GM10248 (cell line): ENCODE data around the gene MICAL2.

Source experiments
- CTCF ChIA-PET: fragments of 300-600 bp; sonication (Branson Sonifier 250); formaldehyde crosslinking; extraction: SDS; loops from one replicate; lab custom pipeline; 2021; ENCODE audit warnings: antibody characterized with exemption; lab: Yijun Ruan, JAX
- POLR2A ChIA-PET: fragments of 350-650 bp; sonication (Branson Sonifier 250); formaldehyde crosslinking; extraction: SDS; loops from one replicate; lab custom pipeline; 2020; ENCODE audit warnings: antibody characterized with exemption; lab: Yijun Ruan, JAX
- DNase-seq: peaks from one replicate; pipeline ENCODE4 v3.0.0; 2012; ENCODE audit errors: extremely low spot score
- CTCF ChIP-seq: IDR thresholded peaks from 2 replicates; pipeline ENCODE4 v1.5.1; 2012; ENCODE audit warnings: mild to moderate bottlenecking, low read depth; ENCODE audit errors: extremely low read depth, missing control alignments, control extremely low read depth

Gene MICAL2

GRCh38 chr11:12175694-12176241 lies 65.4 kb downstream of the MICAL2 start:
- no peak for TF ChIP-seq CTCF
- POLR2A ChIA-PET, result no interaction called here
- CTCF ChIA-PET, result no interaction called here
- no peak for DNase-seq

DNA sequence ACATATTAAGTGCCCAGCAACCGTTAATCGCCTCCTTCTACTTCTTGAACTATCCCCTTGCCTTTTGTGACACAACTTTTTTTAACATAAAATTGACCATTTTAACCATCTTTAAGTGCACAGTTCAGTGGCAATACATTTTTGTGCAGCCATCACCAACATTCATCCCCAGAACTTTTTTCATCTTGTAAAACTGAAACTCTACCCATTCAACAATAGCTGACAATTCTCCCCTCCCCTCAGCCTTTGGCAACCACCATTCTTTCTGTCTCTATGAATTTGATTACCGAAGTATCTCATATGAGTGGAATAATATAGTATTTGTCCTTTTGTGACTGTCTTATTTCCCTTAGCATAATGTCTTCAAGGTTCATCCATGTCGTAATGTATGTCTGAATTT lies 66.0 kb downstream of the MICAL2 start:
- CTCF ChIA-PET, result no interaction called here
- POLR2A ChIA-PET, result no interaction called here
- no peak for TF ChIP-seq CTCF
- no peak for DNase-seq

DNA sequence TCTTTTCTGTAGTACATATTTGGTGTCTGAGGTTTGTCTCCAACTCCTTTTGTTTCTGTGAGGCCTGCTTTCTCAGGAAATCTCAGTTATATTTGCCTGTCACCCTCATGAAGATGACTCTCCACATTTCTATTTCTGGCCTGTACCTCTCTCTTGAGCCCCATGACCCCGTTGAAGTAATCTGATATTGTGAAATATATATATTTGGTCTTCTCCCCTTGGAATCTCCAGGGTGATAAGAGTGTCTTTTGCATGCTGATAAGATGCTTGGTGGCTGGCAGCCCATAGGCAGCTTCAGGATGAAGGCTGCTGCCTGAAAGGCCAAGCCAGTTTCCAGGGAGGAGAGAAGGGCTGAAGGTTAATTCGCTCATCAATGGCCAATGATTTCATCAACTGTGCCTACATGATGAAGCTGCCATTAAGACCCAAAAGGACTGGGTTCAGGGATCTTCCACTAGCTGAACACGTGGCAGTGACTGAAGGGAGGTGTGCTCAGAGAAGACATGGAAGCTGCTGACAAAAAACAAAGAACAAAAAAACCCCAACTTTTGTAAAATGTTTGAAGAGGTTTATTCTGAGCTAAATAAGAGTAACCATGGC lies 67.4 kb downstream of the MICAL2 start:
- TF ChIP-seq CTCF, result no peak
- no peak for DNase-seq
- ChIA-PET CTCF (interaction anchor here (1.1 to 1.9 kb wide), 4 partner anchors 11 to 58 kb away, joined by 3 to 8 read pairs (median 5); no protein-coding TSS in a partner anchor), POLR2A (no interaction called here)

DNA sequence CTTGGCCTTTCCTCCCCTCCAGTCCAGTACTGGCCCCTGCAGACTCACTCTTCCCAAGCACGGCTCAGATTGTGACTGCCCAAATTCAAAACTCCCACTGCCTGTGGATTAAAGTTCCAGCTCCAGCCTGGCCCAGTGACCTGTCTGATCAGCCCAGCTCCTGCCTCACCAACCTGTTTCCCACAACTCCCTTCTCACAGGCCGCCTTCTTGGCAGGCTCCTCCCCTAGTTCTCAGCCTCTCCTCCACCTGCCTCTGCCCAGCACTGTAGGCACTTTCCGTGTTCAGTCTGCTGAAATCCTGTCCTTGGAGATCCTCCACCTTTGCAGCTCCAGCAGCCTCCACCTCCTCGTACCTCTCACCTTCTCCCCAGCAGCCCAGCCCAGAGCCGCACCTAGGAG lies 68.6 kb downstream of the MICAL2 start:
- POLR2A ChIA-PET, result no interaction called here
- no peak for DNase-seq
- CTCF ChIA-PET, result interaction anchor here (1.1 to 1.9 kb wide), 4 partner anchors 10 to 28 kb away, joined by 3 to 8 read pairs (median 4); no protein-coding TSS in a partner anchor
- no peak for TF ChIP-seq CTCF

GRCh38 chr11:12179531-12179930 lies 69.1 kb downstream of the MICAL2 start:
- ChIA-PET CTCF (interaction anchor here (1.1 to 1.9 kb wide), 3 partner anchors 10 to 28 kb away, joined by 3 to 8 read pairs (median 4); no protein-coding TSS in a partner anchor), POLR2A (no interaction called here)
- TF ChIP-seq CTCF, result no peak
- no peak for DNase-seq

DNA sequence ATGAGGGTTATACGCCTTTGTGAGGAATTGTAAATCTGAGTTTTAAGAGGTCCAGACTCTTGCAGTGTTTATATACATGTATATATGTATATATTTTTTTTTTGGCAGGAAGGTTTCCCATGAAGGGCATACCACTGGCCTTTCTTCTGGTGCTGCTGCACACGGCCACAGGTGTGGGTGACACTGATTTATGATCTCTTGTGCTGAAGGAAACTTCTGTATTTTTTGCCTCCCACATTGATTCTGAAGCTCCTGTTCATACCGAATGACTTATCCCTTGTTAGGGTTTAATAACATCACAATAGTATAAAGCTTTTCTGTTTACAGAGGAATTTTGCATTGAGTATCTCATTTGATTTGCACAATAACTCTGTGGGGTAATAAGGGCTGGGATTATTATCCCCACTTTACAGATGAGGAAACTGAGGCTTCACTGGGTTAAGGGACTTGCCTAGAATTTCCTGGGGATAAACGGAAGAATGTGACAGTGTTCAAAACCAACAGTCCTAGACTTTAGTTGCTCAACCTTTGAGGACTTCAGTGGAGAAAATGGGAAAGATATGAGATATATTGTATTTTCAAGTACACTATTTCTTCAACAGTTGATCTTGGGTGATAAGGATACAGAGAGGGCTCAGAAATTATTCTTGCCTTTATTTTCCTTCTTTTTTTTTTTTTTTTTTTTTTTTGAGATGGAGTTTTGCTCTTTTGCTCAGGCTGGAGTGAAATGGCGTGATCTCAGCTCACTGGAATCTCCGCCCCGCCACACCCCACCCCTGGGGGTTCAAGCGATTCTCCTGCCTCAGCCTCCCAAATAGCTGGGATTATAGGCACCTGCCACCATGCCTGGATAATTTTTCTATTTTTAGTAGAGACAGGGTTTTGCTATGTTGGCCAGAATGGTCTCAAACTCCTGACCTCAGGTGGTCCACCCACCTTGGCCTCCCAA lies 70.1 kb downstream of the MICAL2 start:
- ChIA-PET CTCF (interaction anchor here (0.7 to 1.8 kb wide), 3 partner anchors 7 to 56 kb away, joined by 3 to 4 read pairs (median 3); no protein-coding TSS in a partner anchor), POLR2A (no interaction called here)
- no peak for DNase-seq
- TF ChIP-seq CTCF, result no peak
